Measurements from ENCODE around the gene MED13. TPM values are rescaled to one million over a fixed set of nuclear protein-coding genes. Genes with fewer than 3 reads are reported as not detected.

Gene MED13
- total and polyA plus RNA-seq, 9 of the 15 experiments (the other 6 are each of a cell fraction or from before 2014, with no cell fraction given): 5.4 to 48.4 (median 28.2) TPM

DNA sequence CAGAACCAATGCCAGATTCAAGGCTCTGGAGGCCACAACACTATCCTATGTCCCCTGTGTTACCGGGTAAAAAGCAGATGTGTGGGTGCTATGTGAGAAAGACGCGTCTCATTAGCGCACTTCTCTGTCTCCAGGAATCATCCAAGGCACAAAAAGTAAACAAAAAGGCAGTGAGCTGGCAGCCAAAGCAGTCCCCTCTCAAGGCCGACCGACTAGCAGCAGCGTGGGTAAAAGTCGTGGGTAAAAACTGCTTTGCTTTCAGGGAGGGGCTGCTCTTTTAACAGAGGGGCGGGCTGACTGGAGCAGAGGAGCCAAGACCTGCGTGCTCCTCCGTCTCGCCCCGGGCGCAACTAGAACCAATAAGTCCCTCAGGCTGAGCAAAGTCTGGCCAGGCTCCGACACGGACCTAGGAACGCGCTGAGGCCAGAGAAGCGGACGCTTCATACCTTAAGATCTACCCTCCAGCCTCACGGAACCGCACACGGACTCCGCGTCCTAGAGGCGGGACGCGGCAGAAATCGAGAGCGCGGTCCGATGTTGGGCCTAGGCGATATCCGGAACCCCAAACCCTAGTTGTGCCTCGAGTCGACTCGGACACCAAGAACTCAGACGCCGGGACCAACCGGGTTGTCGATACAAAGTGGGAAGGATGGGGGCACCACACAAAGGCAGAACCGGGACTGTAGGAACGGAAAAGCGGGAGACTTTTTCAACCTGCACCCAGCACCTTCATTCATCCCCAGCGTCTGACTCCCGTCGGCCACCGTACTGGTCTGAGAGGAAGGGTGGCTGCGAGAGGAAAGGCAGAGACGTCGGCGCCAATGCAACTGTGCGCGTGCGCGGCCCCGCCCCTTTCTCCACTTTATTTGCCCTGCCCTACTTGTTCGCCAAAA, 137.6 kb downstream of the MED13 start, which contains the start of gene INTS2 (continued):
- TF ChIP-seq SIN3A (IDR thresholded peaks at IDR 0.05; ENCODE audit: borderline replicate concordance in 2 of 2, control insufficient read depth in 1 of 2, low read depth in 2 of 2, low read length in 2 of 2) (no peak; a peak in 2 of 4 replicates), ZNF277 (CRISPR knock-in tag; IDR thresholded peaks at IDR 0.05; ENCODE audit: borderline replicate concordance) (no peak), ZNF740 (CRISPR knock-in tag; IDR thresholded peaks at IDR 0.05) (peak; percentile 47; the same call in 1 of the 2 replicates), ZNF740 (tag; IDR thresholded peaks at IDR 0.05) (no peak), ZNF766 (CRISPR knock-in tag; conservative IDR thresholded peaks at IDR 0.05) (no peak), RHOXF2B (CRISPR knock-in tag; conservative IDR thresholded peaks at IDR 0.05) (no peak), MEIS2 (IDR thresholded peaks at IDR 0.05; ENCODE audit: partially characterized antibody) (peak; percentile 81), ZNF224 (CRISPR knock-in tag; IDR thresholded peaks at IDR 0.05) (no peak; the same call in 1 of the 2 replicates), ZNF444 (CRISPR knock-in tag; IDR thresholded peaks at IDR 0.05) (no peak), DLX4 (CRISPR knock-in tag; IDR thresholded peaks at IDR 0.05) (no peak), NR2C1 (IDR thresholded peaks at IDR 0.05) (no peak), NR2C1 (tag; IDR thresholded peaks at IDR 0.05) (0 out of 2 replicates have a peak, but pooled peaks have one; percentile 24), RREB1 (CRISPR knock-in tag; IDR thresholded peaks at IDR 0.05) (no peak), SRF (CRISPR knock-in tag; IDR thresholded peaks at IDR 0.05) (no peak), NFIX (CRISPR knock-in tag; IDR thresholded peaks at IDR 0.05; ENCODE audit: low read depth) (no peak), ZNF551 (CRISPR knock-in tag; IDR thresholded peaks at IDR 0.05) (no peak)
- TF ChIP-seq, protein P1, sequence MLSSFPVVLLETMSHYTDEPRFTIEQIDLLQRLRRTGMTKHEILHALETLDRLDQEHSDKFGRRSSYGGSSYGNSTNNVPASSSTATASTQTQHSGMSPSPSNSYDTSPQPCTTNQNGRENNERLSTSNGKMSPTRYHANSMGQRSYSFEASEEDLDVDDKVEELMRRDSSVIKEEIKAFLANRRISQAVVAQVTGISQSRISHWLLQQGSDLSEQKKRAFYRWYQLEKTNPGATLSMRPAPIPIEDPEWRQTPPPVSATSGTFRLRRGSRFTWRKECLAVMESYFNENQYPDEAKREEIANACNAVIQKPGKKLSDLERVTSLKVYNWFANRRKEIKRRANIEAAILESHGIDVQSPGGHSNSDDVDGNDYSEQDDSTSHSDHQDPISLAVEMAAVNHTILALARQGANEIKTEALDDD (IDR thresholded peaks at IDR 0.05): no peak
